GM19397 (cell line): ENCODE data around the gene RPTOR.

Experiments used
- ATAC-seq: cut with Tn5 transposase; IDR thresholded peaks from one replicate; pipeline ENCODE4 v1.9.1; 2021; ENCODE audit warnings: mild to moderate bottlenecking, moderate library complexity; ENCODE audit not compliant: unreplicated experiment

The RPTOR gene

GRCh38 chr17:80659651-80660050, 115.0 kb downstream of the RPTOR start:
- no peak for ATAC-seq

GRCh38 chr17:80660527-80661198, 116.0 kb downstream of the RPTOR start:
- no peak for ATAC-seq

GRCh38 chr17:80662557-80662956, 117.9 kb downstream of the RPTOR start:
- ATAC-seq: no peak

- no peak for ATAC-seq
These were observed 119.2 kb downstream of the RPTOR start for GRCh38 chr17:80663781-80664206.

- no peak for ATAC-seq
These were observed 119.7 kb downstream of the RPTOR start for GRCh38 chr17:80664217-80664790.

- no peak for ATAC-seq
These were observed 121.2 kb downstream of the RPTOR start for GRCh38 chr17:80665792-80666191.

GRCh38 chr17:80666867-80667266, 122.2 kb downstream of the RPTOR start:
- ATAC-seq: no peak

- no peak for ATAC-seq
These were observed 123.0 kb downstream of the RPTOR start for GRCh38 chr17:80667462-80668277.

GRCh38 chr17:80668375-80669148, 123.9 kb downstream of the RPTOR start:
- ATAC-seq: no peak

- no peak for ATAC-seq
These were observed 126.6 kb downstream of the RPTOR start for GRCh38 chr17:80671039-80671824.

GRCh38 chr17:80671825-80672110, 127.1 kb downstream of the RPTOR start:
- no peak for ATAC-seq

- ATAC-seq: no peak
These were observed 128.7 kb downstream of the RPTOR start for GRCh38 chr17:80673152-80673920.

- ATAC-seq: no peak
These were observed 130.9 kb downstream of the RPTOR start for GRCh38 chr17:80675438-80676095.

- ATAC-seq: no peak
These were observed 131.4 kb downstream of the RPTOR start for GRCh38 chr17:80676096-80676466.

- no peak for ATAC-seq
These were observed 131.9 kb downstream of the RPTOR start for GRCh38 chr17:80676564-80676963.

GRCh38 chr17:80677214-80677756, 132.6 kb downstream of the RPTOR start:
- ATAC-seq: no peak

GRCh38 chr17:80679816-80680215, 135.2 kb downstream of the RPTOR start:
- ATAC-seq: no peak

- ATAC-seq: no peak
These were observed 136.6 kb downstream of the RPTOR start for GRCh38 chr17:80681215-80681614.

GRCh38 chr17:80682372-80682771, 137.7 kb downstream of the RPTOR start:
- ATAC-seq: no peak
